PC-9 (cell line): ENCODE results near the gene SNX8.

ENCODE experiments used
- EZH2 ChIP-seq: fragments of 200-600 bp; sonication (generic); IDR thresholded peaks from 2 replicates; pipeline ENCODE4 v1.8.0; 2017; ENCODE audit warnings: antibody characterized with exemption, low read depth
- TF ChIP-seq, protein P1 (sequence below): fragments of 200-600 bp; sonication (generic); conservative IDR thresholded peaks from 2 replicates; pipeline ENCODE4 v1.6.1; 2017; ENCODE audit warnings: mixed run types, antibody characterized with exemption, mild to moderate bottlenecking, moderate library complexity

DNA sequence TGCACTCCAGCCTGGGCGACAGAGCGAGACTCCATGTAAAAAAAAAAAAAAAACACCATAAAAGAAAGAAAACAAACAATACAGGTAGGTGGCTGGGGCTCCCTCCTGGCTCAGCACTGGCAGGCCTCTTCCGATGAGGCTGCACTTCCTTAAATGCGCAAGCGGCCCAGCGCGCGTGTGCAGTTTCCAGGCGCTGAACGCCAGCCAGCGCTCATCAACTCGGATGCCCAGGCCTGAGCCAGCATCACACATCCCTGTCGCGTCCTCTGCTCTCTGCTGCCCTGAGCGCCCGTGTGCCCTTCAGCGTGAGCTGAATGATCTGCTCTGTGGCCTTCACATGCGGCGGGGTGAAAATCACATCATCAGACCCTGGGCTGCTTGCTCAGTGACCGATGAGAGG lies 40.4 kb downstream of the SNX8 start:
- TF ChIP-seq, protein P1, sequence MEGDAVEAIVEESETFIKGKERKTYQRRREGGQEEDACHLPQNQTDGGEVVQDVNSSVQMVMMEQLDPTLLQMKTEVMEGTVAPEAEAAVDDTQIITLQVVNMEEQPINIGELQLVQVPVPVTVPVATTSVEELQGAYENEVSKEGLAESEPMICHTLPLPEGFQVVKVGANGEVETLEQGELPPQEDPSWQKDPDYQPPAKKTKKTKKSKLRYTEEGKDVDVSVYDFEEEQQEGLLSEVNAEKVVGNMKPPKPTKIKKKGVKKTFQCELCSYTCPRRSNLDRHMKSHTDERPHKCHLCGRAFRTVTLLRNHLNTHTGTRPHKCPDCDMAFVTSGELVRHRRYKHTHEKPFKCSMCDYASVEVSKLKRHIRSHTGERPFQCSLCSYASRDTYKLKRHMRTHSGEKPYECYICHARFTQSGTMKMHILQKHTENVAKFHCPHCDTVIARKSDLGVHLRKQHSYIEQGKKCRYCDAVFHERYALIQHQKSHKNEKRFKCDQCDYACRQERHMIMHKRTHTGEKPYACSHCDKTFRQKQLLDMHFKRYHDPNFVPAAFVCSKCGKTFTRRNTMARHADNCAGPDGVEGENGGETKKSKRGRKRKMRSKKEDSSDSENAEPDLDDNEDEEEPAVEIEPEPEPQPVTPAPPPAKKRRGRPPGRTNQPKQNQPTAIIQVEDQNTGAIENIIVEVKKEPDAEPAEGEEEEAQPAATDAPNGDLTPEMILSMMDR, result no peak
- TF ChIP-seq EZH2, result no peak
